HCT116 (cell line): ENCODE results near the gene TOP3B. TPM values are rescaled to one million over a fixed set of nuclear protein-coding genes. Genes with fewer than 3 reads are reported as not detected.

ENCODE experiments used
- ATAC-seq: fragments of 200-7000 bp; cut with Tn5 transposase; 2 replicates; pipeline ENCODE4 v1.9.1; 2020; ENCODE audit warnings: mild to moderate bottlenecking, moderate library complexity
- BruUV-seq: library from RNA; stranded (reverse); fragments of 400-500 nt; replicated peaks from 2 replicates; lab custom pipeline; 2021; lab: Mats Ljungman, UMichigan
- CTCF ChIA-PET: fragments of 300-600 bp; sonication (Branson Sonifier 250); formaldehyde crosslinking; loops from one replicate; lab custom pipeline; 2021; ENCODE audit warnings: antibody characterized with exemption; lab: Charles Lee
- POLR2A ChIA-PET: fragments of 300-600, 350-600 bp; sonication (Branson Sonifier 250); formaldehyde crosslinking; loops from one replicate; lab custom pipeline; 2021; ENCODE audit warnings: antibody characterized with exemption; lab: Charles Lee
- RAD21 ChIA-PET, 2 experiments: fragments of 300-600 bp; sonication (Branson Sonifier 250); formaldehyde crosslinking; loops; one replicate each; lab custom pipeline; 2023; ENCODE audit warnings: low total read pairs in 2 of 2; ENCODE audit not compliant: uncharacterized antibody in 2 of 2, unreplicated experiment in 2 of 2, low non-redundant PET in 1 of 2; lab: Charles Lee
- DNase-seq: peaks from one replicate; pipeline ENCODE4 v3.0.0-alpha.2; 2010; ENCODE audit warnings: low read depth, low spot score
- H2AFZ ChIP-seq: fragments of 200-600 bp; shearing (Covaris generic), sonication (generic); 2 replicates; pipeline ENCODE4 v1.6.1; 2017; ENCODE audit warnings: low read depth, mixed run types, mixed read lengths, antibody characterized with exemption, low read length; ENCODE audit not compliant: poor library complexity, severe bottlenecking
- H3K27ac ChIP-seq: 2 replicates; pipeline ENCODE4 v1.5.1; 2012; ENCODE audit warnings: low read depth, low read length
- H3K27me3 ChIP-seq: fragments of 200-600 bp; sonication (generic); 2 replicates; pipeline ENCODE4 v1.6.1; 2016; ENCODE audit warnings: mixed run types, low read length, mixed read lengths; ENCODE audit not compliant: insufficient read depth
- H3K36me3 ChIP-seq, 2 experiments: fragments of 200-500 bp in 1 of 2; fragments of 200-600 bp in 1 of 2; sonication (Bioruptor generic) in 1 of 2; sonication (generic) in 1 of 2; 2 replicates each; pipeline versions ENCODE4 v1.5.1 to v1.6.1; 2014 to 2016; ENCODE audit warnings: low read length in 2 of 2, inconsistent platforms in 1 of 2, mixed read lengths in 1 of 2, mixed run types in 1 of 2; ENCODE audit not compliant: insufficient read depth in 2 of 2, control insufficient read depth in 1 of 2
- H3K4me1 ChIP-seq, 2 experiments: fragments of 200-600 bp in 1 of 2; sonication (generic) in 1 of 2; 2 replicates each; pipeline versions ENCODE4 v1.5.1 to v1.6.1; 2012 to 2017; ENCODE audit warnings: low read length in 2 of 2, inconsistent platforms in 1 of 2, mild to moderate bottlenecking in 1 of 2, mixed read lengths in 1 of 2, mixed run types in 1 of 2, moderate library complexity in 1 of 2; ENCODE audit not compliant: insufficient read depth in 2 of 2, control insufficient read depth in 1 of 2
- H3K4me2 ChIP-seq: fragments of 200-600 bp; sonication (generic); 2 replicates; pipeline ENCODE4 v1.6.1; 2017; ENCODE audit warnings: mixed run types, low read length, mixed read lengths
- H3K4me3 ChIP-seq, 2 experiments: fragments of 200-600 bp in 1 of 2; sonication (generic) in 1 of 2; replicated peaks in 1 of 2; 2 replicates each; pipeline ENCODE4 v1.5.1; 2011 to 2016; ENCODE audit warnings: low read length in 2 of 2, control low read depth in 1 of 2, low read depth in 1 of 2, mild to moderate bottlenecking in 1 of 2, mixed read lengths in 1 of 2, mixed run types in 1 of 2
- H3K79me2 ChIP-seq: fragments of 200-600 bp; sonication (generic); 2 replicates; pipeline ENCODE4 v1.6.1; 2017; ENCODE audit warnings: mild to moderate bottlenecking, mixed run types, low read length, moderate library complexity, mixed read lengths; ENCODE audit not compliant: insufficient read depth
- H3K9ac ChIP-seq: fragments of 200-600 bp; sonication (generic); 2 replicates; pipeline ENCODE4 v1.6.1; 2016; ENCODE audit warnings: low read length, mixed read lengths
- H3K9me2 ChIP-seq: fragments of 200-600 bp; sonication (generic), shearing (Covaris generic); 2 replicates; pipeline ENCODE4 v1.6.1; 2017; ENCODE audit warnings: mixed run types, mild to moderate bottlenecking, moderate library complexity; ENCODE audit not compliant: insufficient read depth
- H3K9me3 ChIP-seq, 2 experiments: fragments of 200-500 bp in 1 of 2; fragments of 200-600 bp in 1 of 2; sonication (Bioruptor generic) in 1 of 2; sonication (generic) in 1 of 2; 2 replicates each; pipeline ENCODE4 v1.6.1; 2014 to 2017; ENCODE audit warnings: low read length in 2 of 2, mixed read lengths in 2 of 2, inconsistent platforms in 1 of 2, low read depth in 1 of 2, mild to moderate bottlenecking in 1 of 2, mixed run types in 1 of 2, moderate library complexity in 1 of 2; ENCODE audit not compliant: control insufficient read depth in 1 of 2, insufficient read depth in 1 of 2
- H4K20me1 ChIP-seq: fragments of 200-600 bp; sonication (generic), shearing (Covaris generic); 2 replicates; pipeline ENCODE4 v1.6.1; 2017; ENCODE audit warnings: mixed run types, mild to moderate bottlenecking, moderate library complexity; ENCODE audit not compliant: insufficient read depth
- CBX3 ChIP-seq: IDR thresholded peaks from 2 replicates; pipeline ENCODE4 v1.6.1; 2012; ENCODE audit warnings: low read depth
- CTCF ChIP-seq, 3 experiments: fragments of 200-600 bp in 1 of 3; sonication (generic) in 1 of 3; IDR thresholded peaks in 2 of 3; conservative IDR thresholded peaks in 1 of 3; 2 replicates each; pipeline ENCODE4 v1.5.1; 2012 to 2017; ENCODE audit warnings: low read depth in 2 of 3, low read length in 2 of 3, antibody characterized with exemption in 1 of 3, borderline replicate concordance in 1 of 3, control low read depth in 1 of 3, mild to moderate bottlenecking in 1 of 3, mixed read lengths in 1 of 3, mixed run types in 1 of 3, moderate library complexity in 1 of 3; ENCODE audit not compliant: insufficient read depth in 1 of 3
- EZH2 ChIP-seq: fragments of 200-600 bp; sonication (generic); IDR thresholded peaks from 2 replicates; pipeline ENCODE4 v1.6.1; 2017; ENCODE audit warnings: antibody characterized with exemption, mixed run types
- EZH2phosphoT487 ChIP-seq: fragments of 200-600 bp; IDR thresholded peaks from 2 replicates; pipeline ENCODE4 v1.6.1; 2018; ENCODE audit warnings: antibody characterized with exemption, borderline replicate concordance
- FOSL1 ChIP-seq: IDR thresholded peaks from 2 replicates; pipeline ENCODE4 v1.6.1; 2012; ENCODE audit warnings: low read depth
- POLR2A ChIP-seq: IDR thresholded peaks from 2 replicates; pipeline ENCODE4 v1.7.0; 2011; ENCODE audit warnings: borderline replicate concordance; ENCODE audit not compliant: insufficient read depth, insufficient read length; ENCODE audit errors: extremely low read depth
- RAD21 ChIP-seq: IDR thresholded peaks from 2 replicates; pipeline ENCODE4 v1.6.1; 2012; ENCODE audit warnings: low read depth, mild to moderate bottlenecking
- SIN3A ChIP-seq: IDR thresholded peaks from 2 replicates; pipeline ENCODE4 v1.6.1; 2012; ENCODE audit warnings: low read depth
- TCF7L2 ChIP-seq: IDR thresholded peaks from 2 replicates; pipeline ENCODE4 v1.7.0; 2011; ENCODE audit warnings: borderline replicate concordance, inconsistent platforms; ENCODE audit not compliant: insufficient read depth, insufficient read length; ENCODE audit errors: extremely low read depth
- YY1 ChIP-seq: IDR thresholded peaks from 2 replicates; pipeline ENCODE4 v1.6.1; 2011; ENCODE audit warnings: low read length, low read depth, moderate library complexity, mild to moderate bottlenecking; ENCODE audit not compliant: insufficient replicate concordance; ENCODE audit errors: extremely low read depth
- ZBTB33 ChIP-seq: IDR thresholded peaks from 2 replicates; pipeline ENCODE4 v1.6.1; 2011; ENCODE audit warnings: mild to moderate bottlenecking, low read length, moderate library complexity; ENCODE audit not compliant: insufficient replicate concordance; ENCODE audit errors: extremely low read depth
- ZFX ChIP-seq: fragments of 450-650 bp; IDR thresholded peaks from 2 replicates; pipeline ENCODE4 v1.6.1; 2017
- ZNF274 ChIP-seq: fragments of 200-500 bp; sonication (Bioruptor generic); IDR thresholded peaks from 2 replicates; pipeline ENCODE4 v1.6.1; 2014; ENCODE audit warnings: mild to moderate bottlenecking, low read depth, low read length, inconsistent platforms
- intact Hi-C: fragments of 100-400 bp; cut with micrococcal nuclease; formaldehyde crosslinking; loops from 2 replicates; pipeline ENCODE4 v1.10.0; 2022
- total RNA-seq: library from RNA; stranded (reverse); gene quantifications from one replicate; pipeline ENCODE4 v1.2.1, GENCODE V29; 2021; ENCODE audit not compliant: unreplicated experiment

TOP3B gene
- total RNA-seq, 1 experiment from 2014 or later = 50.1 TPM

- Histone ChIP-seq H2AFZ (no peak overlapping the region), H3K27ac (no peak overlapping the region), H3K9me3 (no peaks in the 10 kb centered on the region), H3K27me3 (no peaks in the 10 kb centered on the region), H3K4me2 (no peak overlapping the region), H3K36me3 (peaks cover 7 to 17% of the 10 kb centered on the region in 2 experiments; a peak in 3 of 4 replicates), H3K9me2 (no peaks in the 10 kb centered on the region), H3K4me3 (no peak overlapping the region), H3K79me2 (peaks cover 52% of the 10 kb centered on the region), H3K4me1 (peaks cover 6 to 10% of the 10 kb centered on the region in 2 experiments; a peak in 3 of 4 replicates), H3K9ac (no peak overlapping the region), H4K20me1 (no peaks in the 10 kb centered on the region)
- ChIA-PET POLR2A (interaction anchor here (0.7 kb wide), 1 partner anchor 925 kb away, joined by 3 read pairs; no protein-coding TSS in a partner anchor), CTCF (no interaction called here), RAD21 (no interaction called here)
- no peak for ATAC-seq
- DNase-seq = no peak
- TF ChIP-seq ZFX (no peak), YY1 (no peak), SIN3A (no peak), CTCF (IDR thresholded peaks at IDR 0.05 in 2 of 3, conservative IDR thresholded peaks at IDR 0.05 in 1 of 3; ENCODE audit: borderline replicate concordance in 1 of 3, insufficient read depth in 1 of 3, low read depth in 2 of 3, low read length in 2 of 3) (no peak), FOSL1 (no peak), EZH2 (no peak), POLR2A (no peak), ZNF274 (no peak), ZBTB33 (no peak), TCF7L2 (no peak), RAD21 (no peak), CBX3 (no peak), EZH2phosphoT487 (no peak)
- intact Hi-C loops = no loop called here
- no TSS peak for BruUV-seq
These were observed 3.8 kb downstream of the TOP3B start for GRCh38 chr22:21978564-21979386.
